ENCODE results near the gene MTNR1A.

MTNR1A gene

GRCh38 chr4:186587416-186588018 is 32.1 kb upstream of the MTNR1A start:
- peak; percentile 89 for TF ChIP-seq CTCF (conservative IDR thresholded peaks at IDR 0.05; ENCODE audit: control insufficient read depth, insufficient read depth, low read depth, low read length)
- peak; percentile 64 for DNase-seq (ENCODE audit: low read depth)

DNA sequence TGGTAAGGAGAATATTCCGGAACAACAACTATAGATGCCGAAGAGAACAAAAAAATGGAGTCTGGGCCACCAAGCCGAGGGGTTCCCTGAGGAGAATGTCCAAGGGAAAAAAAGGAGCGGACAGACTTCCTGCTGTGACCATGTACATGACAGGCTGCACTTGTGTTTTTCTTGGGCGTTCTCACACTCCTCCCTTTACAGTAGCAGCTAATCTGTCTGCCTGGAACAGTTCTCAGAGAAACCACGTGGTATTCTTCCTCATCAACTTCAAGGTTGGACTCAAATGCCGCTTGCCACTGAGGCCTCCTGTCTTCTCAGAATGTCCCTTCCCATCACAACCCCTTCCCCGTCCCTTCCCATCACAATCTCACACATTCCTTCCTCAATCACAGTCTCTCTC is 30.8 kb upstream of the MTNR1A start:
- TF ChIP-seq CTCF (conservative IDR thresholded peaks at IDR 0.05; ENCODE audit: control insufficient read depth, insufficient read depth, low read depth, low read length) = no peak
- no peak for DNase-seq (ENCODE audit: low read depth)
- no peak overlapping the region for H3K4me3 ChIP-seq (ENCODE audit: control insufficient read depth, low read depth, low read length)

More at GRCh38 chr4:186587416-186588018, 32.1 kb upstream of the MTNR1A start:
- H3K4me3 ChIP-seq (ENCODE audit: control insufficient read depth, low read depth, low read length) = no peak overlapping the region

GRCh38 chr4:186584912-186585311 is 29.5 kb upstream of the MTNR1A start:
- no peak for DNase-seq (ENCODE audit: low read depth)

GRCh38 chr4:186581421-186581820 is 26.1 kb upstream of the MTNR1A start:
- DNase-seq (ENCODE audit: low read depth) = no peak
- no peak for TF ChIP-seq CTCF (conservative IDR thresholded peaks at IDR 0.05; ENCODE audit: control insufficient read depth, insufficient read depth, low read depth, low read length)
- H3K4me3 ChIP-seq (ENCODE audit: control insufficient read depth, low read depth, low read length) = no peak overlapping the region

More at GRCh38 chr4:186584912-186585311, 29.5 kb upstream of the MTNR1A start:
- no peak for TF ChIP-seq CTCF (conservative IDR thresholded peaks at IDR 0.05; ENCODE audit: control insufficient read depth, insufficient read depth, low read depth, low read length)
- no peak overlapping the region for H3K4me3 ChIP-seq (ENCODE audit: control insufficient read depth, low read depth, low read length)

GRCh38 chr4:186580669-186581068 is 25.3 kb upstream of the MTNR1A start:
- no peak for TF ChIP-seq CTCF (conservative IDR thresholded peaks at IDR 0.05; ENCODE audit: control insufficient read depth, insufficient read depth, low read depth, low read length)
- H3K4me3 ChIP-seq (ENCODE audit: control insufficient read depth, low read depth, low read length) = no peak overlapping the region
- DNase-seq (ENCODE audit: low read depth) = no peak

GRCh38 chr4:186570193-186570996 is 15.0 kb upstream of the MTNR1A start:
- TF ChIP-seq CTCF (conservative IDR thresholded peaks at IDR 0.05; ENCODE audit: control insufficient read depth, insufficient read depth, low read depth, low read length) = no peak
- DNase-seq (ENCODE audit: low read depth) = peak; percentile 19
- peak overlapping the region; percentile 10 for H3K4me3 ChIP-seq (ENCODE audit: control insufficient read depth, low read depth, low read length)
